ENCODE results near the gene STT3A. TPM values are rescaled to one million over a fixed set of nuclear protein-coding genes. Genes with fewer than 3 reads are reported as not detected.

The STT3A gene
- total and polyA plus RNA-seq, 2 donors (not counting 1 experiment from before 2014, with no cell fraction given), result 257 to 375 TPM

DNA sequence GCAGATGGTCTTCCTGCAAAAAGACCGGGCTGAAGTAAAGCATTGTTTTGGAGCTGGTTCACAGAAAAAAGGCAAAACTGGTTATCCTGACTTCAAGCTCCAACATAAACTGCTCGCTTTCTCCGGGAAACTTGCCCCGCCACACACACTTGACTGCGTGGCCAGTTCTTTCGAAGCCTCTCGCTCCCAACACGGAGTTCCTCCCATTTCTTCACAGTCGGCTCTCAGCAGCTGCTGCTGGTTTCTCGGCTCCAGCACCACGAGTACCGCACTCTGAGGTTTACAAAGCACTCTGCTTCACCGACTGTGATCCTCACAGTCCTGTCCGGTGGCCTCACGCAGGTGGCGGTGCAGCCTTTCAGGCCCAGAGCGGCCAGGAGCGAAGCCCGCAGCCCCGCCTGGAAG lies 32.6 kb downstream of the STT3A start:
- no peak for TF ChIP-seq EZH2 (IDR thresholded peaks at IDR 0.05; ENCODE audit: low read length, missing control alignments)
- TF ChIP-seq, protein P1, sequence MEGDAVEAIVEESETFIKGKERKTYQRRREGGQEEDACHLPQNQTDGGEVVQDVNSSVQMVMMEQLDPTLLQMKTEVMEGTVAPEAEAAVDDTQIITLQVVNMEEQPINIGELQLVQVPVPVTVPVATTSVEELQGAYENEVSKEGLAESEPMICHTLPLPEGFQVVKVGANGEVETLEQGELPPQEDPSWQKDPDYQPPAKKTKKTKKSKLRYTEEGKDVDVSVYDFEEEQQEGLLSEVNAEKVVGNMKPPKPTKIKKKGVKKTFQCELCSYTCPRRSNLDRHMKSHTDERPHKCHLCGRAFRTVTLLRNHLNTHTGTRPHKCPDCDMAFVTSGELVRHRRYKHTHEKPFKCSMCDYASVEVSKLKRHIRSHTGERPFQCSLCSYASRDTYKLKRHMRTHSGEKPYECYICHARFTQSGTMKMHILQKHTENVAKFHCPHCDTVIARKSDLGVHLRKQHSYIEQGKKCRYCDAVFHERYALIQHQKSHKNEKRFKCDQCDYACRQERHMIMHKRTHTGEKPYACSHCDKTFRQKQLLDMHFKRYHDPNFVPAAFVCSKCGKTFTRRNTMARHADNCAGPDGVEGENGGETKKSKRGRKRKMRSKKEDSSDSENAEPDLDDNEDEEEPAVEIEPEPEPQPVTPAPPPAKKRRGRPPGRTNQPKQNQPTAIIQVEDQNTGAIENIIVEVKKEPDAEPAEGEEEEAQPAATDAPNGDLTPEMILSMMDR (conservative IDR thresholded peaks at IDR 0.05 in 1 of 2, IDR thresholded peaks at IDR 0.05 in 1 of 2; ENCODE audit: low read depth in 1 of 2, low read length in 2 of 2), result no peak
- H3K27me3 ChIP-seq (ENCODE audit: control insufficient read depth, insufficient read depth, low read length), result no peaks in the 10 kb centered on the region
- peak overlapping the region; percentile 89 for H3K9ac ChIP-seq (ENCODE audit: insufficient read depth, low read length)
- no peak for DNase-seq (ENCODE audit: low read depth in 2 of 2)
- H3K4me2 ChIP-seq (ENCODE audit: extremely low read depth, insufficient read depth, low read length), result peak overlapping the region; percentile 77
- peak overlapping the region; percentile 60 to 90 (median 69) for H3K4me3 ChIP-seq (replicated peaks in 1 of 4; ENCODE audit: control extremely low read depth in 1 of 4, insufficient read depth in 1 of 4, low read depth in 3 of 4, low read length in 4 of 4)
- H3K4me1 ChIP-seq (ENCODE audit: control insufficient read depth, extremely low read depth, insufficient read depth, low read length), result peaks cover 4% of the 10 kb centered on the region
- peaks cover 11% of the 10 kb centered on the region for H3K79me2 ChIP-seq (ENCODE audit: control insufficient read depth, insufficient read depth, low read length)
- H3K27ac ChIP-seq (ENCODE audit: insufficient read depth, low read length), result peak overlapping the region; percentile 93
- H2AFZ ChIP-seq (ENCODE audit: low read length), result peak overlapping the region; percentile 82
- H4K20me1 ChIP-seq (ENCODE audit: control insufficient read depth, extremely low read depth, insufficient read depth, low read length), result no peaks in the 10 kb centered on the region
- H3K36me3 ChIP-seq (ENCODE audit: control insufficient read depth, insufficient read depth, low read length), result no peaks in the 10 kb centered on the region
- H3K9me3 ChIP-seq (ENCODE audit: control insufficient read depth, insufficient read depth, low read depth, low read length), result no peaks in the 10 kb centered on the region

- peaks cover 11% of the 10 kb centered on the region for H3K79me2 ChIP-seq (ENCODE audit: control insufficient read depth, insufficient read depth, low read length)
- peaks cover 4% of the 10 kb centered on the region for H3K4me1 ChIP-seq (ENCODE audit: control insufficient read depth, extremely low read depth, insufficient read depth, low read length)
- H3K9ac ChIP-seq (ENCODE audit: insufficient read depth, low read length), result peak overlapping the region; percentile 89
- TF ChIP-seq EZH2 (IDR thresholded peaks at IDR 0.05; ENCODE audit: low read length, missing control alignments), result no peak
- TF ChIP-seq, protein P1 (conservative IDR thresholded peaks at IDR 0.05 in 1 of 2, IDR thresholded peaks at IDR 0.05 in 1 of 2; ENCODE audit: low read depth in 1 of 2, low read length in 2 of 2), result no peak
- H3K27ac ChIP-seq (ENCODE audit: insufficient read depth, low read length), result peak overlapping the region; percentile 93
- no peaks in the 10 kb centered on the region for H3K36me3 ChIP-seq (ENCODE audit: control insufficient read depth, insufficient read depth, low read length)
- peak; percentile 85 to 91 for DNase-seq (ENCODE audit: low read depth in 2 of 2)
- H4K20me1 ChIP-seq (ENCODE audit: control insufficient read depth, extremely low read depth, insufficient read depth, low read length), result no peaks in the 10 kb centered on the region
- H3K4me2 ChIP-seq (ENCODE audit: extremely low read depth, insufficient read depth, low read length), result peak overlapping the region; percentile 77
- peak overlapping the region; percentile 60 to 90 (median 69) for H3K4me3 ChIP-seq (replicated peaks in 1 of 4; ENCODE audit: control extremely low read depth in 1 of 4, insufficient read depth in 1 of 4, low read depth in 3 of 4, low read length in 4 of 4)
- H2AFZ ChIP-seq (ENCODE audit: low read length), result peak overlapping the region; percentile 82
- no peaks in the 10 kb centered on the region for H3K9me3 ChIP-seq (ENCODE audit: control insufficient read depth, insufficient read depth, low read depth, low read length)
- H3K27me3 ChIP-seq (ENCODE audit: control insufficient read depth, insufficient read depth, low read length), result no peaks in the 10 kb centered on the region
These were observed 33.1 kb downstream of the STT3A start for GRCh38 chr11:125625630-125626287.

DNA sequence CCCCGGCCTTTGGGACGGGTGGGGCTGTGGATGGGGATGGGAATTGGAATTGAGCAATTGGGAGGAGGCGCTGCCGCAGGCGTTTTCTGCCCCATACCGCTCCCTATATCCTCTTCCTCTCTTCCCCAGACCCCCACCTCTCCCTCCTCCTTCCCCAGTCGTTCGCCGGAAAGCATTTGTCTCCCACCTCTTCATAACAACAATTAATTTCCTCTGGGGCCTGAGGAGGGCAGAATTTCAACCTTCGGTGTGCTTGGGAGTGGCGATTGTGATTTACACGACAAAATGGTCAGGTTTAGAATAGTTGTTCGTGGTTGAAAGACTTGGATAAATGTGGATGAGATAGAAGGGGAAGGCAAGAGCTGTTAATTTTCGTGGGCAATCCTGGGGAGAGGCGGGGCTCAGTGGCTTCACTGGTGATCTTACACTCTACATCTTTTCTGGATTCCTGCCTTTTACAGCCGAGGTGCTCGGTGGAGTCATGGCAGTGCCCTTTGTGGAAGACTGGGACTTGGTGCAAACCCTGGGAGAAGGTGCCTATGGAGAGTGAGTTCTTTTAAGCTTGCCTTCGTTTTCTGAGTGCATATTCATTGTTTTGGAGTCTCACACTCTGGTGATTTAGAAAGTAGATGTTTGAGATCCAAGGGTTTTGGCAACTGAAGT lies 33.8 kb downstream of the STT3A start:
- H3K4me3 ChIP-seq (replicated peaks in 1 of 4; ENCODE audit: control extremely low read depth in 1 of 4, insufficient read depth in 1 of 4, low read depth in 3 of 4, low read length in 4 of 4), result peak overlapping the region; percentile 60 to 90 (median 69)
- H4K20me1 ChIP-seq (ENCODE audit: control insufficient read depth, extremely low read depth, insufficient read depth, low read length), result no peaks in the 10 kb centered on the region
- H3K4me1 ChIP-seq (ENCODE audit: control insufficient read depth, extremely low read depth, insufficient read depth, low read length), result peaks cover 3% of the 10 kb centered on the region
- peak; percentile 87 to 90 for DNase-seq (ENCODE audit: low read depth in 2 of 2)
- TF ChIP-seq EZH2 (IDR thresholded peaks at IDR 0.05; ENCODE audit: low read length, missing control alignments), result no peak
- TF ChIP-seq, protein P1 (conservative IDR thresholded peaks at IDR 0.05 in 1 of 2, IDR thresholded peaks at IDR 0.05 in 1 of 2; ENCODE audit: low read depth in 1 of 2, low read length in 2 of 2), result peak; percentile 20 to 32
- H2AFZ ChIP-seq (ENCODE audit: low read length), result peak overlapping the region; percentile 44
- H3K9ac ChIP-seq (ENCODE audit: insufficient read depth, low read length), result peak overlapping the region; percentile 55
- no peaks in the 10 kb centered on the region for H3K27me3 ChIP-seq (ENCODE audit: control insufficient read depth, insufficient read depth, low read length)
- no peaks in the 10 kb centered on the region for H3K36me3 ChIP-seq (ENCODE audit: control insufficient read depth, insufficient read depth, low read length)
- H3K9me3 ChIP-seq (ENCODE audit: control insufficient read depth, insufficient read depth, low read depth, low read length), result no peaks in the 10 kb centered on the region
- H3K27ac ChIP-seq (ENCODE audit: insufficient read depth, low read length), result peak overlapping the region; percentile 93
- peak overlapping the region; percentile 77 for H3K4me2 ChIP-seq (ENCODE audit: extremely low read depth, insufficient read depth, low read length)
- H3K79me2 ChIP-seq (ENCODE audit: control insufficient read depth, insufficient read depth, low read length), result peaks cover 11% of the 10 kb centered on the region
